Ovary (tissue), 9 donors: ENCODE results near the gene TEX48. TPM values are rescaled to one million over a fixed set of nuclear protein-coding genes. Genes with fewer than 3 reads are reported as not detected.

Experiments
- DNase-seq, 5 donors: peaks; one replicate each; pipeline ENCODE4 v3.0.0-alpha.2; 2019 to 2020
- H3K27ac ChIP-seq, 2 donors: fragments of 200-600 bp; one replicate each; pipeline versions ENCODE4 v1.5.1 to v1.8.0; 2019 to 2022
- H3K27me3 ChIP-seq: fragments of 200-600 bp; one replicate; pipeline ENCODE4 v1.8.0; 2022
- H3K36me3 ChIP-seq: fragments of 200-600 bp; sonication (generic); one replicate; pipeline ENCODE4 v1.5.1; 2019
- H3K4me1 ChIP-seq: one replicate; pipeline ENCODE4 v1.8.1; 2013; ENCODE audit warnings: mild to moderate bottlenecking, moderate library complexity; ENCODE audit not compliant: insufficient read depth
- H3K4me3 ChIP-seq: fragments of 200-600 bp; sonication (generic); one replicate; pipeline ENCODE4 v1.5.1; 2017
- H3K9me3 ChIP-seq, 2 donors: fragments of 200-600 bp in 1 of 2; sonication (generic) in 1 of 2; one replicate each; pipeline versions ENCODE4 v1.5.1 to v1.8.1; 2013 to 2019; ENCODE audit warnings: mild to moderate bottlenecking in 1 of 2, moderate library complexity in 1 of 2
- CTCF ChIP-seq, 3 donors: fragments of 450-650 bp in 2 of 3; fragments of 200-600 bp in 1 of 3; IDR thresholded peaks; one replicate each; pipeline versions ENCODE4 v1.5.1 to v1.8.0; 2016 to 2022; ENCODE audit warnings: antibody characterized with exemption in 3 of 3, mild to moderate bottlenecking in 1 of 3
- EP300 ChIP-seq: sonication (generic); formaldehyde crosslinking; IDR thresholded peaks from one replicate; pipeline ENCODE4 v1.6.1; 2017; ENCODE audit warnings: antibody characterized with exemption
- POLR2A ChIP-seq: fragments of 450-650 bp; IDR thresholded peaks from one replicate; pipeline ENCODE4 v1.6.1; 2017; ENCODE audit warnings: antibody characterized with exemption, mild to moderate bottlenecking, moderate library complexity
- WGBS, 3 donors: extraction: QIAGEN DNeasy Blood & Tissue Kit in 1 of 3; methylation state at CpG; one replicate each; pipeline versions ENCODE4 v1.1.5 to v1.1.7; 2013 to 2017; 5-methylcytosine and 5-hydroxymethylcytosine counted together
- intact Hi-C, 4 donors: fragments of 100-400 bp; cut with DNase I; formaldehyde crosslinking; loops; one replicate each; pipeline versions ENCODE4 v1.11.0 to v1.15.1; 2022 to 2023
- polyA plus RNA-seq, 2 donors: library from polyadenylated mRNA; stranded (reverse); fragments of 200-250 nt in 1 of 2; fragments of 350-450 nt in 1 of 2; fragmentation: Illumina TruSeq in 1 of 2; extraction: RNeasy Lipid Tissue Mini Kit (QIAGEN cat#74804) in 1 of 2; gene quantifications; one replicate each; pipeline ENCODE4 v1.2.3, GENCODE V29; 2013 to 2014
- total RNA-seq, 7 donors: library from RNA; depleted of rRNA in 2 of 7; stranded (reverse); fragments of >200 nt in 2 of 7; fragmentation: NEBNext Ultra II Directional in 3 of 7; extraction: Animal tissue kit (Norgen Biotek cat#: 25700) in 3 of 7; gene quantifications; one replicate each; pipeline versions ENCODE4 v1.1.0 to v1.2.4, GENCODE V29; 2016 to 2023
- donor health status: DM: no; HTN: no; CAD: no; lungs with moderate emphysema.
- donor health status: DM: no; HTN: no; CAD: no.
- donor health status: Bipolar disorder and iron deficiency.
- donor health status: DM: yes; HTN: yes; CAD: no.
- donor health status: DM: no; HTN: no; CAD: no.
- donor health status: DM: yes; HTN: yes; CAD: no.

The TEX48 gene
- total and polyA plus RNA-seq, 9 donors, result not detected

DNA sequence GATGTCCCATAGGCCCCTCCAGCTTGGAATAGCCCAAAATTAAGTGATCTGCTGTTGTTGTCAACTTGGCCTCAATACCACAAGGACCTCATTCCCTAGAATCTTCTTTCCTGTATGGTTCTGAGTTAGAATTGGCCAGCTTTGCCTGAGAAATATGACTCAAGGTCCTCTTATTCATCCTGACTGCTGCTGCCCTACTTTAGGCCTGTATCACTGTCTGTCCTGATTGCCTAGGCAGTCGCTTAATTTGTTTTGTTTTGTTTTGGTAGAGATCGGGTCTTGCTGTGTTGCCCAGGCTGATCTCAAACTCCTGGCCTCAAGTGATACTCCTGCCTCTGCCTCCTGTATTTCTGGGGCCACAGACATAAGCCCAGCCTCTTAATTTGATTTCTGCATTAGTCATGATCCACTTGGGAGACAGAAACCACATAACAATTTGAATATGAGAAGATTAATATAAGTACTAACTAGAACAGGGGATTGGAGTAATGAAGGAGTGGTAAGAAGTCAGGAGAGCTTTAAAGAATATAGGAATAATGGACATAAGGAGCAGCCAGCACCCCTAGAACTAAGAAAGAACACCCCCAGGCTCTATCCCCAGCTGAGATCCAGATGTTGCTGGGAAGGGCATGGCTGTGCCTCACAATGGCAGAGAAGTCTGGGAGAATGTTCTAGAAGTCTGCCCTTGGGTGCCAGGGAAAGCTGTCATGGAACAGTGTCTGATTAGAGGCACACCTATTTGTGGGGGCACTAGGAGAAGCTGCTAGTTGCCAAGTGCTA, 29.0 kb downstream of the TEX48 start:
- Histone ChIP-seq H3K4me3 (no peak overlapping the region), H3K27ac (peak overlapping the region in 1 of 2 donors; percentile 41), H3K27me3 (no peaks in the 10 kb centered on the region), H3K9me3 (no peaks in the 10 kb centered on the region), H3K4me1 (peaks cover 1% of the 10 kb centered on the region), H3K36me3 (no peaks in the 10 kb centered on the region)
- intact Hi-C loops, result loop anchor here (2.0 to 10.0 kb wide), 5 partner anchors 61 to 248 kb away; no protein-coding TSS in a partner anchor
- no peak for DNase-seq
- TF ChIP-seq CTCF (IDR thresholded peaks at IDR 0.05) (no peak), POLR2A (no peak), EP300 (no peak)
- 56 to 62% (median 61%) methylated on average over 2 of the region's 2 CpGs for WGBS, 3 donors

DNA sequence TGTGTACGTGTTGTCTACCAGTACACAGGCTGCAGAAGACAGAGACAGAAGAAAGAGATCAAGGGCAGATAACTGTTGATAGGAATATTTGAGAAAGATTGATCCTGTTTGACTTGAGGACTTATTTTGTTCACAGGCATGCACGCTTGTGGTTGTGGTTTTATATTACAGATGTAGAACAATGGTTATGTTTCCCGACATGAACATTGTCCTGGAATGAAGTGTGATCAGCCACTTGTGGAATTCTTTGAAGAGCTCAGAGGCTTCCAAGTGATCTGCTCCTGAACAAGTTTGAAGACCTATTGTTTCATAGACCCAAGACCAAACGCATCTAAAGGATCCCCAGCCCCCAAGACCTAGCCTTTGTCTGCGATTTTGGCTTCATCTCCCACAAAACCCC, 38.1 kb downstream of the TEX48 start:
- no peak overlapping the region for H3K27ac ChIP-seq
- H3K4me1 ChIP-seq, result no peaks in the 10 kb centered on the region
- WGBS, 3 donors, result 85 to 91% (median 86%) methylated on average over 5 of the region's 5 CpGs
- no peaks in the 10 kb centered on the region for H3K36me3 ChIP-seq
- intact Hi-C loops, result no loop called here
- no peaks in the 10 kb centered on the region for H3K27me3 ChIP-seq
- H3K9me3 ChIP-seq, result no peaks in the 10 kb centered on the region
- H3K4me3 ChIP-seq, result no peak overlapping the region
- no peak for TF ChIP-seq POLR2A
- no peak for TF ChIP-seq CTCF (IDR thresholded peaks at IDR 0.05)
- no peak for TF ChIP-seq EP300
- no peak for DNase-seq

- H3K4me1 ChIP-seq, result no peaks in the 10 kb centered on the region
- no peaks in the 10 kb centered on the region for H3K9me3 ChIP-seq
- no peak overlapping the region for H3K27ac ChIP-seq
- 87 to 93% (median 90%) methylated on average over 8 of the region's 8 CpGs for WGBS, 3 donors
- no peaks in the 10 kb centered on the region for H3K36me3 ChIP-seq
- no peaks in the 10 kb centered on the region for H3K27me3 ChIP-seq
- intact Hi-C loops, result no loop called here
- TF ChIP-seq EP300 (no peak), POLR2A (no peak), CTCF (IDR thresholded peaks at IDR 0.05) (no peak)
- H3K4me3 ChIP-seq, result no peak overlapping the region
- no peak for DNase-seq
These were observed 39.0 kb downstream of the TEX48 start for GRCh38 chr9:114643001-114643400.

DNA sequence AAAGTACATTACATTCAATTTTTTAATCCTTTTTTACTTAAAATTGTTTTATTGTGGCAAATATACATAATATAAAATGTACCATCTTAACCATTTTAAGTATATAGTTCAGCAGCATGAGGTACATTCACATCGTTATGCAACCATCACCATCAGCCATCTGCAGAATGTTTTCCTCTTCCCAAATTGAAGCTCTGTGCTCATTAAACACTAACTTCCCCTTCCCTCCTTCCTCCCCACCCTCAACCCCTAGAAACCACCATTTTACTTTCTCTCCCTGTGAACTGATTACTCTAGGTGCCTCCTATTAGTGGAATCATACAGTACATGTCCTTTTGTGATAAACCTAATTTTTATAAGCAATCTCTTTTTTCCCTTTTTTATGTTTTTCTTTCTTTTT, 40.0 kb downstream of the TEX48 start:
- Histone ChIP-seq H3K36me3 (no peaks in the 10 kb centered on the region), H3K4me1 (no peaks in the 10 kb centered on the region), H3K27ac (no peak overlapping the region), H3K9me3 (no peaks in the 10 kb centered on the region), H3K27me3 (no peaks in the 10 kb centered on the region), H3K4me3 (no peak overlapping the region)
- intact Hi-C loops, result no loop called here
- no peak for DNase-seq
- TF ChIP-seq EP300 (no peak), POLR2A (no peak), CTCF (IDR thresholded peaks at IDR 0.05) (no peak)
- 55 to 80% (median 66%) methylated on average over 1 of the region's 1 CpG for WGBS, 3 donors
